SHP77 treated with DMSO at 0.1 percent for 48 hours (cell line): ENCODE measurements around the gene SUSD3.
A peak's percentile ranks its signal among the peaks of the same experiment; 100 is the strongest.

ENCODE experiments used
- DNase-seq: peaks from one replicate; lab custom pipeline; 2025; lab: John Stamatoyannopoulos, UW

The SUSD3 gene

DNA sequence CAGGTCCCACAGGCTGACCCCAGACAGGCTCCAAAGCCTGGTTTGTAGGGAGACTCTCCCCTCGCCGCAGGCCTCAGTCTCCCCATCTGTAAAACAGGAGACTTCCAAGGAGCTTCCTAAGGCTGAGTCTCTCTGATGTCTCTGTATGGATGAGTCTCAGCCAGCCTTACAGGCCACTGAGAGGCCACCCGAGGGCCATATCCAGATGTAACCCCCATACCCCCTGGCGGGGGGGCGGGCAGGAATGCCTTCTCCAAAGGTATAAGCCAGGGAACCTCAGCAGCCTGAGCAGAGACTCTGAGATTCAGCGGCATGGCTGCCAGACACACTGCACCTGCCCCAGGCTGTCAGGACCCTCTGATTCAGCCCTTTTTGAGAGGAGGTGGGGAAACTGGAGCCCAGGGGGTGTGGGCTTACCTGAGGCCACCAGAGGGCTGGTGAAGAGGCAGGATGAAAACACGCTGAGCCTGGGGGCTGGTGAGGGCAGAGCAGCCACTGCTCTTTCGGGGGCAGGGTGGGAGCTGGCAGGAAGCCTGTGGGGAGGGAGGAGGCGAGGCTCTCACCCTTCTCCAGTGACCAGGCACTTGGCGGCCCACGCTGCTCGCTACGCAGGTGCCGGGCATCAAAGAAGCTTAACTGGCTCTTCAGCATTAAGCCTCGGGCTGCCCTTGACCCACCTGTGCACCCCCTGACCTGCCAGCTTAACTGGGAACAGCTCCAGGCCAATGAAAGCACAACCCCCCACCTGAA lies 5.5 kb upstream of the SUSD3 start:
- no peak for DNase-seq

DNA sequence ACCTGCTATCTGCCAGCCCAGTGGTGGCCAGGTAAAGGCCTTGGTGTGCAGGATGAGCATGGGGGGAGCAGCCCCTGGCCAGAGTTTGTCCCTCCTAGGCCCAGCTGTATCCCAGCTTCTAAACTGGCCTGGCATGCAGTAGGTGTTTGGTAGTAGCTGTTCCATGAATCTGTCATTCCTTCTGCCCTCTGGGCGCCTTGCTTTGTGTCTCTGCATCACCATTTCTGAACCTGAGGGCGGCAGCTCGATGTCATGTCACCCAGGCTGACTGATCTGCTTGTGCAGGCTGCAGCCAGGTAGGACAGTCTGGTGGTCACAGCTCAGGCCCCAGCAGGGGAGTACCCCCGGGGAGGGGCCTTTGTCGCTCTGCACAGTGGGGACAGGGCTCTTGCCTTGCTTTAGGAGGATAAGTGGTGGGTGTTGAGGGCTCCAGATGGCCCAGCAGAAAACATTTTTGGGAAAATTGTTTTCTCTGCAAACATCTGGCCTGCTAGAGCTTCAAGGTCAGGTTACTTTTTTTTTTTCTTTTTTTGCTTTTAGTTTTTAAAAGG lies 4.6 kb upstream of the SUSD3 start:
- no peak for DNase-seq

DNA sequence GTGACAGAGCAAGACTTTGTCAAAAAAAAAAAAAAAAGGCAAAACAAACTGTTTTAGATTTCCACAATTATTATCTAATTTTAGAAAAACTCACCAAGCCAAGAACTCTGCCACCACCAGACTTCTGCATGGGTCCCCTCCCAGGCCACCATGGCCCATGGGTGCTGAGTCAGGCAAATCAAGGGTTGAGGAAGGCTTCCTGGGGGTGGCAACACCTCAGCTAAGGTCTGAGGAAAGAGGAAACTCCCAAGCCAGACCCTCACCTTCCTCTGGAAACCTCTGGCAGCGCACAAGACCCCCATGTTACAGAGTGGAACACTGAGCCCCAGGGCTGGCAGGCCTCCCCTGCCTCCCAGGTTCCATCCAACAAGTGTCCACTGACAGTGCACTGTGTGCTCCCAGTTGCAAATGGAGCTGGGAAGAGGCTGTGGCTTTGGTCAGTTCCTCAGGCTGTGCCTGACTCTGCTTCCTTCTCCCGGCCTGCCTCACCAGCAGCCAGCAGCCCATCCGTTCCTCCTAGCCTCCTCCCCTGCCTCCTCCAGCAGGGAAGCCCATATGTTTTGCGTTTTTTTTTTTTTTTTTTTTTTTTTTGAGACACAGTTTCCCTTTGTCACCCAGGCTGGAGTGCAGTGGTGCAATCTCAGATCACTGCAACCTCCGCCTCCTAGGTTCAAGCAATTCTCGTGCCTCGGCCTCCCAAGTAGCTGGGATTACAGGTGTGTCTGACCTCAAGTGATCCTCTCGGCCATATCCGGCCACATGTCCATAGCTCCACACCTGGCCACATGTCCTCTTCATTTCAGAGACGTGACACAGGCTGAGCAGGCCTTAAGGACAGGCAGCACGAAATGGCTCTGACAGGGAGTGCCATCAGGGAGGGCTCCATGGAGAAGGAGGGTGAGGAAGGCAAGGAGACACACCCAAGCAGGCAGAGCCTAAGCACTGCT lies 3.5 kb upstream of the SUSD3 start:
- DNase-seq = no peak

DNA sequence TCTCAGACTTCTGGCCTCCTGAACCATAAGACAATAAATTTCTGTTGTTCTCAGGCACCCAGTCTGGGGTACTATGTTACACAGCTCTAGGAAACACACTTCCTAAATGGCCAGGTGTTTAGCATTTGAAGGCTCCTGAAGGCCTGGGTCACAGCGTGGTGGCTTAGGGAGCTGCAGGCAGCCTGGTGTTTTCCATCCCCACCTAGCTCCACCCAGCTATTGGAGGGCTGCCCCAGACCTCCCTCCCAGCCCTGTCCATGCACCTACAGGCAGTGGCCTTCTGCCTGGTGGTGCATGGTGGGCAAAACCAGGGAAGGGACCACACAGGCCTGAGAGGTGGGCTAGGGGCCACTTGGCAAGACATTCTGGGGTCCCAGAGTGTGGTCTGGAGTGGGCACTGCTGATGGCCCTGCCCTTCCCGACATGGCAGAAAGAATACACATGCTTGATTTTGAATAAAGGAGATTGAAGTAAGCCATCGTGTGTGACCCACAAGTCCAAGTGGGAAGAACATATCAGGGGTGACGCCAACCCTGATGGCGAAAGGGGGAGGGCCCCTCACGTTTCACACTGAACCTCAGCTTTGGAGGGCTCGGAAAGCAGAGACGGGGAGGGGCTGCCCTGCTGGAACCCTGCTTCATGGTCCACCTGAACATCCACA lies 1.3 kb upstream of the SUSD3 start:
- no peak for DNase-seq

DNA sequence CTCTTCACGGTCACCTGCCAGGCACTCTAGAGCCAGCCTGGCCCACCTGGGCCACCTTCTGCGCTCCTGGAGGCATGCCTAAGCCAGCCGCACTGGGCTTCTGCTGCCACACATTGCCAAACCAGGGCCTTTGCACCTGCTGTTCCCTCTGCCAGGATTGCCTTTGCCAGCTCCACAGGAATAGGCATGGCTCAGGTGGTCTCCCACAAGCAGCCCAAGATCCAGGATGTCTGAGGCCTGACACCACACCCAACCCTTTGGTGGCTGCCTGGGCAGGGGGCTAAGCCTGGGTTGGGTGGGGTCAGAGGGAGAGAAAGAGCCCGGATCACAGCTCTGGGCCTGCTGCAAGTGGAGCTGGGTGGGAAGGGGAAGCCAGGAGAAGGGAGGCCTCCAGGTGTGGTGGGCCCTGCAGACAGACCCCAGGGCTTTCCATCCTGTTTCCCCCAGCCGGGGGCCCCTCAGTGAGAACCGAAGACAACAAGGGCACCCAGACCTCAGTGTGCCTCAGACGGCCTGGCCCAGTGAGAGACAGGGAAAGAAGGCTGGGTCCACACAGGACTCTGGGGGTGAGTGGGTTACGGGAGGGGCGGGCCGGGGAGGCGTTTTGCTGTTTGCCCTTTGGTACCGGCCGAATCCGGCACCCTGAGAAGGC lies 672 bp upstream of the SUSD3 start:
- no peak for DNase-seq

DNA sequence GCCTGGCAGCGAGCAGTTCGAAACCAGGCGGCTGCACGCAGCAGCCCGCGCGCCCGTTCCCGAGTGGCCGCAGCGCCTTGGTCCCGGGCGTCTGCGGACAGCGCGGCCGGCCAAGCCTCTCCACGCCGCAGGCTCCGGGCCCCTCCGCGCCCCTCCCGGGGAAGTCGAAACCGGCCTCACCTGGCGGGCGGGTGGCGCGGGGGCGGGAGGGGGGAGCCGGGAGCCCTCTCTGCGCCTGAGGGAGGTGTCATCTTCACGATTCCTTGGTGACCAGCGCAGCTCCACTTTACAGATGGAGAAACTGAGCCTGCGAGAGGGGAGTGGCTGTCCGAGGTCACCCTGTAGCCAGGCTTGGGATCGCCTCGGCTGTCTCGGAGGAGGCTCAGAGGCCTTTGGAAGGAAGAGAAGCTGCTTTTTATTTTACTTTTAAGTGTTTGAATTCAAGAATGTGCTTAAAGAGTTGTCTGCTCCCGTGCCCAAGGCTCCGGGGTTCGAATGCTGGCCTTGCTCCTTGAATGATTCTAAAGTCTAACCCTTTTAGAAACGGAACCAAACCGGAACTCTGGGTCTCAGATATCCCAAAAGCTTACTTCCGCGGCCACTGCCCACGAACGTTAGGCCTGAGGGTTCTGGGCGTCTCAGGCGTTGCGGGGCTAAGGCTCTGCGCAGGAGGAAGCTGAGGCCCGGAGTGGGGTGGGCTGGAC lies 662 bp downstream of the SUSD3 start:
- DNase-seq = no peak

DNA sequence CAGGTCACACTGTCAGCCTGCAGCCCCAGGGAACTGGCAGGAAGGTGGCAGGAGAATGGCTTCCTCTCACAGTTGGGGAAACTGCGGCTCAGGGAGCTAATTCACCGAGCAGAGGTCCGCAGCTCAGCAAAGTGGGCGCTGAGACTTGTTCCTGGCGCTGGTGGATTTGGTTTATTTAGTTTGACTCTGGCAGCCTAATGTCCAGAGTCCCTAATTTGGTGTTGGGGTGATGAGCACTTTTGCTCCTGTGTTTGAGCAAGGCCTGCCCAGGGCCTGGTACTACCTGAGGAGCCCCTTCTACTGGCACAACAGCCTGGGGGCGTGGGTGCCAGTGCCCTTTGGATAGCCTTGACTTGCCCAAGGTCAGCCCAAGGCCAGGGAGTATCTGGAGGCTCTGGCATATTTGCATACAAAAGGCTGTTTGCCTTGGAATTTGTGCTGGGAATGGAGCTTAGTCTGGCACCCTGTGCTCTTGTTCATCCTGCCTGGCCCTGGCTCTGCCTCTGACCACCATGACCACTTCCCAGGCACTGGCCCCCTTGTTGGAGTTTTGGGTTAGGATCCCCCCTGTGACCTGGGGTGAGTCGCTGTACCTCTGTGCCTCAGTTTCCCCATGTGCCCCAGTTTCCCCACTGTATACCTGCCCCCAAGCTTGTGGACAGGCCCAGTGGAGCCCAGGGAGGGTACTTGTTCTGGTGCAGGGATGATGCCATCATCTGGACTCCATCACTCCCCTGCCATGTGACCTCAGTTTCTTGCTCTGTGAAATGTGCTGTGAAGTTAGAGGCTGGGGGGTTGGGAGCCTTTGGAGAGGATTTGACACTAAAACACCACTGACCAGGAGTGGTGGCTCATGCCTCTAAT lies 1.4 kb downstream of the SUSD3 start:
- no peak for DNase-seq

DNA sequence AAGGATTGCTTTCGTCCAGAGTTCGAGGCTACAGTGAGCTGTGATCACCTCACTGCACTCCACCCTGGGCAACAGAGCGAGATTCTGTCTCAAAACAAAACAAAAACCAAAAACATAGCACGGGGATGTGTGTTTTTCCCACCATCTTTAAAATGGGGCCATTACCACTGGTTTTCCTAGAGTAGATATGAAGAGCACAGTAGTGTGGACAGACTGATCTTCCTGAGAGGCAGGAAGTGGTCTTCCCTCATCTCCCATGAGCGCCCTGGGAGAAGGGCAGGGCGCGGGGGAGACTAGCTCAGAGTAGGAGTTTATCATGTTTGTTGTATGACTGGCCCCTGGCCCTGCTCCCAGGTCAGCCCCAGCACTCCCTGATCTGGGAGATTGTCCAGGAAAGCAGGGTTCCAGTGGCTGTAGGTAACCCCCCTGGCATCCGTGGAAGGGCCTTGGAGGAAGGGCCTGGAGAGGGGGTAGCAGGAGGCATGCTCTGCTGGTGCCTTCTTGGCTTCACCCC lies 2.3 kb downstream of the SUSD3 start:
- DNase-seq = no peak

DNA sequence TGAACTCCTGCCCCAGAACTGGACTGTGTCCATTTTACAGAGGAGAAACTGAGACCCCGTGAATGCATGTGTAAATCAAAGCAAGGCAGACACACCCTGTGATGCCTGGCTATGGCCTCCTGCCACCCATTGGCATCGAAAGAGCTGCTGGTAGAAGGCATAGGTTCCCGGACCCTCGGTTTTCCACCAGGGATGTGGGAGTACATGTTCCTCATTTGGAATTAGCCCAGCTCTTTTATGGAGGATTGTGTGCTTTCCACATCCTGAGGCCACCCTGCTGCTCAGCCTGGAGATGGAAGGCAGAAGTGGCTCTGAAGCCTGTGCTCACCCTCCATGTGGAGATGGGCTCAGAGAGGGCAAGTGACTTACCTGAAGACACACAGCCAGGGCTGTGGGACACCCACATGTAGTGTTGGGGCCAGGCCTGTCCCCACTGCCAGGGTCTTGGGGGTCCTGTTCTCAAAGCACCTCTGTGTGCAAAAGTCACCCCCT lies 2.8 kb downstream of the SUSD3 start:
- DNase-seq = no peak

DNA sequence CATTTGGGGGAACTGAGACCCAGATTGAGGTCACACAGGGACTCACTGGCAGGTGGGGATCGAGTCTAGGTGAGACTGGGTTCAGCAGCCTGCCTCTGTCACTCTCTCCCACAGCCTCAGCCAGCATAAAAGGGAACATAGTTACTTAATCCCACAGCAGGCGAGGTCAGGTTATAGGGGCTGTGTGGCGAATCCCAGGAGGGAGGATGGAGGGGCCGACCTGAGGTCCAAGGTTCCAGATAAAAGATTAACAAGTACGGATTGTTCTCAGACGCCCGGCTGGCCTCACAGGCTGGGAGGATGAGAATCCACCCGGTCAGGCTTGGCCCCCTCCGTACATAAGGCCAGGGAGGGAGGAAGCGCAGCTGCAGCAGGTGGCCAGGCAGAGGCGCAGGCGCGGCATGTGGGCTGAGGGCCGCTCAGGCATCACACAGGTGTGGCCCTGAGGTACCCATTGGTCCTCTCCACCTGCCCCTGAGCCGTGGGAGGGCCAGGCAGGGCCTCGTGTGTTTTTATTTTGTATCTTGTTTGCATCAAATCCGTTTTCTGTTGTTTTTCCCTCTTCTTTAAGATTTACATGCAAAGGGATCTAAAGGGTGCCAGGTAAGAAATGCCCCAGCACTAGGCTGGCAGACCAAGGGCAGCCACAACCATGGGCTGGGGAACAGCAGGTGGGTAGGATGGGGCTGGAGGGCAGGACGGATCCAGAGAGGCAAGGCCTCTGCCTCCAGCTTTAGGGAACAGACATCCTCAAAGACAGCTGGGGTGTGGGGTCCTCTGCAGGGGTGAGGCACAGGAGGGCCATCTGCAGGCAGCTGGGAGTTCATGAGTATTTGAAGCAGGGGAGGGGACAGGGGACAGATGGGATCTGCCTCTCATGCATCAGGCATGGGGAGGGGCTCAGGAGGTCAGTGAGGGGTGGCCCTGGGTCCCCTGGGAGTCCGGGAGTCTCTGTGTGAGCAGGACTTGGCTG lies 3.6 kb downstream of the SUSD3 start:
- no peak for DNase-seq

DNA sequence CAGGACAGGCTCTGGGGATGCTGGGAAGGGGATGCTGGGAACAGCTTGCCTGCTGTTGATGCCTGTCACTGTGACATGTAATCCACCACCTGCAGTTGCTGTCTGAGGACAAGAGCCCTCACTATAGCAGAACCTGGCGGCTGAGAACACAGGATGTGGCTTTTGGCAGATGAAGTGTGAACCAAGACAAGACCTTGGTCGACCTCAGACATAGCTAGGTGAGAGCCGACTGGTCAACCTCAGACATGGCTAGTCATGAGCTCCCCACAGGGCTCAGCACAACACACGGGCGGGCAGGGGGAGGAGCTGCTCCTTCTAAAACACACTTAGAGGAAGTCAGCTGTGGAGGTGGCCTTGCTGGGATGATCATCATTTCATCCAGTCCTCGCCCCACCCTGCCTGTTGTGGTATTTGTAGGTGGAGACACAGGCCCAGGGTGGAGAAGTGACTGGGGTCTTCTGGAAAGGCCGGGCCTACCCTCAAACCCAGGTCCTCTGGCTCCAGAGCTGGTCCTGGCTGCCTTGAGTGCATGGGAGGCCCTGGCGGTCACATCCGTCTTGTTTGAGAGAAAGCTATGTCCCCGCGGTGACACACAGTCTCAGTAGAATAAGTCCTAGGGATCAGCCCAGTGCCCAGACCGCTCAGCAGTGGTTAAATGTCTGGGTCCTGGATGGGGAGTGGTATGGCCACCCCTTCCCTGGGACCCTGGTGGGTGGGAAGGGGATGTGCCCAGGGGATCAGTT lies 6.1 kb downstream of the SUSD3 start:
- peak; percentile 42 for DNase-seq

DNA sequence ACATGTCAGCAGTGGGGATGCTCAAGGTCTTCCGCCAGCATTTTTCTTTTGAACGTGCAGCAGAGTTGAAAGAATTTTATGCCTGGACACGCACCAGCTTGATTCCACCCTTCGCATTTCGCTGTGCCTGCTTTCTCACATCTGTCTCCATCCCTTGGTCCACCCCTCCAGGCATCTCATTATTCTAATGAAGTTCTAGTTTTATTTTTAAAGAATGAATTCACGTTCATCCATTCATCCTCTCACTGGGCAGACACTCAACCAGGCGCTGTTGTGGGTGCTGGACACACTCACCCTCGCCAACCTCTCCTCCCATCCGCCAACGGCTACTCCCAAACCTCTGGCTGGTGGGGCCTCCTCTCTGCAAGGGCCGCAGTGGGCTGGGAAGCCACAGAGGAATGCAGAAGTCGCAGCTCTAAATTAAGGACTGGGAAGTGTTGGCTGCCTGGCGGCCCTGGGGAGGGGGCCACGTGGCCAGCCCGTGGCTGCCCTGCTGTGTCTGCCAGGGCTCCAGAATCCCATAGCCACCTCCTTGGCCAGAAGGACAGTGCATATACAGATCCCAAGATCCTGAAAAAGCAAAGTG lies 6.7 kb downstream of the SUSD3 start:
- DNase-seq = no peak

DNA sequence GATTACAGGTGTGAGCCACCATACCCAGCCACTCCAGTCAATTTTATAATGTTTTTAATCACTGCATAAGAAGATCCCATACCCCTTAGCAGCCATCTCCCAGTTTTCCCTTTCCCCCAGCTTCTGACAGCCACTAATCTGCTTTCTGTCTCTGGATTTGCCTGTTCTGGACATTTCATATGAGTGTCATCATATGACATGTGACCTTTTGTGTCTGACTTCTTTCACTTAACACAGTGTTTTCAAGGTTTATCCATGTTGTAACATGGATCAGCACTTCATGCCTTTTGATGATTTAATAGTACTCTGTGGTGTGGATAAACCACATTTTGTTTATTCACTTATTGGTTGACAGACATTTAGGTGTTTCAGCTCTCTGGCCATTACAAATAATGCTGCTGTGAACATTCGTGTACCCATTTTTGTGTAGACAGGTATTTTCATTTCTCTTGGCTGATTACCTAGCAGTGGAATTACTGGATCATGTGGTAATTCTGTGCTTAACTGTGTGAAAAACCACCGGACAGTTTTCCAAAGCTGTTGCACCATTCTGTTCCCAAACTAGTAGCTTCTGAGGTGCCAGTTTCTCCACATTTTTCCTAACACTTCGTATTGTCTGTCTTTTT lies 8.6 kb downstream of the SUSD3 start:
- no peak for DNase-seq

DNA sequence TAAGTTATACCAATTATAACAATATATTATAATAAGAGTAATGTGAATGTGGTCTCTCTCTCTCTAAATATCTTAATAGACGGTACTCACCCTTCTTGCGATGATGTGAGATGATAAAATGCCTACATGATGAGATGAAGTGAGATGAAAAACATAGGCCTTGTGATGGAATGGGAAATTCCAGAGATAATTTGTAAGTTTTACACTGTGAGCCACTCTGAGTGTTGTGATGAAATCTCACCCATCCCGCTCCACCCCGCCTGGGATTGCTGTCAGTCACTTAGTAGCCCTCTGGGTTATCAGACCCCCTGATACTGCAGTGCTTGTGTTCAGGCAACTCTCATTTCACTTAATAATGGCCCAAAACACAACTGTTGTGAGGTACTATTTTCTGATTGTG lies 10.5 kb downstream of the SUSD3 start:
- no peak for DNase-seq

DNA sequence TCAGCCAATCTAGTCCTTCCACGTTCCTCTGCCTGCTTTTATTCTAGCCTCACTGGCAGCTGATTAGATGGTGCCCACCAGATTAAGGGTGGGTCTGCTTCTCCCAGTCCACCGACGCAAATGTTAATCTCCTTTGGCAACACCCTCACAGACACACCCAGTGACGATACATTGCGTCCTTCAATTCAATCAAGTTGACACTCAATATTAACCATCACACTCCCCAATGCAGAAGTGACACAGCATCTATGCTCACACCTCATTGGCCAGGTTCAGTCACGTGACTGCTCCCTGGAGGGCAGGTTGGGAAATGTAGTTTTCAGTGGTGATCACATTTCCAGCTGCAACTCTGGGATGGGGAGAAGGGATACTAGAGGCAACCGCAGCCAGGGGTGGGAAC lies 13.0 kb downstream of the SUSD3 start:
- no peak for DNase-seq

DNA sequence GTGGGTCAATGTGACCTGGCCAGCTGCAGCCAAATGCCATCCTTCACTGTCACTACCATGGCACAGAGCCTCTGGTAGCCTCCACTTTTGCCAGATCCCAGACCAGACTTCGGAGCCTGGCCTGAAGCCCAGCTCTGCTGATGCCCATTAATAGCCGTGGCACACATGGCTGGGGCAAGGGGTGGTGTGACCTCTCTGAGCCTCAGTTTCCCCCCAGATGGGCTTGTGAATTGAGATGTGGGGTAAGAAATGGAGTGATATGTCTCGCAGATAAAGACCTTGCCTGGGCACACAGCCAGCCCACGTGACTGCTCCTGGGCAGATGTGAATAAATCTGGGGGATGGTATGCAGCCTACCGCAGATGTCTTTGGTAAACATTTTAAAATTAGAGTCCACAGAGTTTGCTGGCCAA lies 13.9 kb downstream of the SUSD3 start:
- DNase-seq = no peak
